HepG2 (cell line): ENCODE results near the gene PRKACB. TPM values are rescaled to one million over a fixed set of nuclear protein-coding genes. Genes with fewer than 3 reads are reported as not detected.

Source experiments
- ATAC-seq: fragments of 200-7000 bp; cut with Tn5 transposase; 3 replicates; pipeline ENCODE4 v1.9.1; 2020; ENCODE audit warnings: mild to moderate bottlenecking, moderate library complexity
- BruUV-seq: library from RNA; stranded (reverse); fragments of 400-500 nt; replicated peaks from 2 replicates; lab custom pipeline; 2021; lab: Mats Ljungman, UMichigan
- CTCF ChIA-PET: fragments of 300-600 bp; formaldehyde crosslinking; extraction: SDS; loops from one replicate; lab custom pipeline; 2021; ENCODE audit warnings: low total read pairs, inconsistent platforms, low intra/inter-chr PET ratio; lab: Yijun Ruan, JAX
- POLR2A ChIA-PET: fragments of 350-600 bp; sonication (Branson Sonifier 250); formaldehyde crosslinking; loops from one replicate; lab custom pipeline; 2020; ENCODE audit warnings: antibody characterized with exemption, inconsistent platforms; lab: Yijun Ruan, JAX
- DNase-seq: peaks from one replicate; pipeline ENCODE4 v3.0.0-alpha.2; 2015; ENCODE audit warnings: low spot score
- FAIRE-seq: peaks from 3 replicates; lab custom pipeline; 2011; peaks lifted over from hg19 to GRCh38; lab: Jason Lieb, UNC
- H2AFZ ChIP-seq: one replicate; pipeline ENCODE4 v1.6.1; 2011; ENCODE audit warnings: low read length, inconsistent platforms
- H3K27ac ChIP-seq: fragments of 300-600 bp; 3 replicates; pipeline ENCODE4 v1.8.0; 2011; ENCODE audit warnings: mixed run types, mild to moderate bottlenecking, mixed read lengths, low read length, inconsistent platforms; ENCODE audit not compliant: insufficient read depth; ENCODE audit errors: extremely low read length
- H3K27me3 ChIP-seq, 2 experiments: fragments of 200-600 bp in 1 of 2; 2 replicates in 1 of 2; 3 replicates in 1 of 2; pipeline versions ENCODE4 v1.6.0 to v1.8.0; 2011; ENCODE audit warnings: low read length in 2 of 2, mild to moderate bottlenecking in 2 of 2, moderate library complexity in 2 of 2, inconsistent platforms in 1 of 2; ENCODE audit not compliant: insufficient read depth in 2 of 2, control insufficient read depth in 1 of 2
- H3K36me3 ChIP-seq, 2 experiments: fragments of 200-600 bp in 1 of 2; replicated peaks in 1 of 2; 2 replicates in 1 of 2; 3 replicates in 1 of 2; pipeline versions ENCODE4 v1.5.1 to v1.8.0; 2011; ENCODE audit warnings: low read length in 2 of 2, inconsistent platforms in 1 of 2; ENCODE audit not compliant: insufficient read depth in 2 of 2, control insufficient read depth in 1 of 2
- H3K4me1 ChIP-seq: 2 replicates; pipeline ENCODE4 v1.5.1; 2012; ENCODE audit warnings: low read length, inconsistent platforms; ENCODE audit not compliant: insufficient read depth
- H3K4me2 ChIP-seq: 2 replicates; pipeline ENCODE4 v1.6.0; 2011; ENCODE audit warnings: low read depth, low read length, inconsistent platforms
- H3K4me3 ChIP-seq, 3 experiments: fragments of 200-600 bp in 1 of 3; sonication (generic), shearing (Covaris generic) in 1 of 3; replicated peaks in 1 of 3; 2 replicates each; pipeline ENCODE4 v1.5.1; 2011 to 2016; ENCODE audit warnings: low read length in 3 of 3, inconsistent platforms in 2 of 3, low read depth in 2 of 3, mild to moderate bottlenecking in 2 of 3, control low read depth in 1 of 3, mixed read lengths in 1 of 3; ENCODE audit not compliant: insufficient read depth in 1 of 3
- H3K79me2 ChIP-seq: one replicate; pipeline ENCODE4 v1.6.1; 2011; ENCODE audit warnings: low read length, inconsistent platforms; ENCODE audit not compliant: insufficient read depth
- H3K9ac ChIP-seq: 2 replicates; pipeline ENCODE4 v1.6.0; 2011; ENCODE audit warnings: mild to moderate bottlenecking, low read depth, low read length, inconsistent platforms; ENCODE audit not compliant: insufficient read depth
- H3K9me3 ChIP-seq: 2 replicates; pipeline ENCODE4 v1.5.1; 2012; ENCODE audit warnings: mild to moderate bottlenecking, low read length
- H4K20me1 ChIP-seq: 2 replicates; pipeline ENCODE4 v1.6.0; 2011; ENCODE audit warnings: inconsistent platforms, mild to moderate bottlenecking, low read length, moderate library complexity; ENCODE audit not compliant: insufficient read depth
- KAT2B ChIP-seq: fragments of 150-350 bp; IDR thresholded peaks from 2 replicates; pipeline ENCODE4 v1.6.1; 2014; ENCODE audit warnings: low read depth, low read length, borderline replicate concordance
- MAFF ChIP-seq: IDR thresholded peaks from 2 replicates; pipeline ENCODE4 v1.6.1; 2011; ENCODE audit warnings: low read depth, low read length, improper control_type of control experiment
- MAFK ChIP-seq, 2 experiments: IDR thresholded peaks in 1 of 2; conservative IDR thresholded peaks in 1 of 2; 2 replicates each; pipeline ENCODE4 v1.6.1; 2011; ENCODE audit warnings: improper control_type of control experiment in 2 of 2, low read length in 2 of 2
- MEF2D ChIP-seq: sonication (generic); formaldehyde crosslinking; IDR thresholded peaks from 2 replicates; pipeline ENCODE4 v1.5.1; 2020; ENCODE audit warnings: mild to moderate bottlenecking, missing genetic modification reagents
- NONO ChIP-seq, 2 experiments: fragments of 450-650 bp in 1 of 2; sonication (generic) in 1 of 2; formaldehyde crosslinking in 1 of 2; IDR thresholded peaks in 1 of 2; conservative IDR thresholded peaks in 1 of 2; 2 replicates each; pipeline versions ENCODE4 v1.6.1 to v1.8.0; 2017 to 2022; ENCODE audit warnings: mild to moderate bottlenecking in 1 of 2, missing genetic modification reagents in 1 of 2, moderate library complexity in 1 of 2
- PHF21A ChIP-seq: sonication (generic); formaldehyde crosslinking; IDR thresholded peaks from 2 replicates; pipeline ENCODE4 v1.5.0; 2020; ENCODE audit warnings: mild to moderate bottlenecking, missing genetic modification reagents
- SIX1 ChIP-seq: sonication (generic); formaldehyde crosslinking; IDR thresholded peaks from 2 replicates; pipeline ENCODE4 v1.4.0; 2020; ENCODE audit warnings: missing genetic modification reagents, borderline replicate concordance
- SP4 ChIP-seq: sonication (generic); formaldehyde crosslinking; IDR thresholded peaks from 2 replicates; pipeline ENCODE4 v1.8.1; 2023; ENCODE audit warnings: mild to moderate bottlenecking, missing genetic modification reagents
- ZFP36 ChIP-seq: fragments of 150-350 bp; IDR thresholded peaks from 2 replicates; pipeline ENCODE4 v1.6.1; 2018; ENCODE audit warnings: borderline replicate concordance, low read length, low read depth; ENCODE audit not compliant: partially characterized antibody
- ZNF44 ChIP-seq: sonication (generic); formaldehyde crosslinking; IDR thresholded peaks from 2 replicates; pipeline ENCODE4 v1.5.1; 2020; ENCODE audit warnings: mild to moderate bottlenecking, missing genetic modification reagents
- ZNF546 ChIP-seq: sonication (generic); formaldehyde crosslinking; conservative IDR thresholded peaks from 2 replicates; pipeline ENCODE4 v1.8.1; 2023; ENCODE audit warnings: mild to moderate bottlenecking, missing genetic modification reagents
- ZNF703 ChIP-seq: sonication (generic); formaldehyde crosslinking; IDR thresholded peaks from 2 replicates; pipeline ENCODE4 v1.5.1; 2020; ENCODE audit warnings: missing genetic modification reagents, mild to moderate bottlenecking, moderate library complexity, borderline replicate concordance
- ZSCAN22 ChIP-seq: sonication (generic); formaldehyde crosslinking; IDR thresholded peaks from 2 replicates; pipeline ENCODE4 v1.4.0; 2020; ENCODE audit warnings: mild to moderate bottlenecking, missing genetic modification reagents
- WGBS: methylation state at CpG from one replicate; pipeline ENCODE4 v1.1.6; 2017; ENCODE audit warnings: low lambda C conversion rate; 5-methylcytosine and 5-hydroxymethylcytosine counted together
- in situ Hi-C: cut with HindIII; loops from 2 replicates; pipeline ENCODE4 v1.10.0; 2017; ENCODE audit warnings: low pct_unique_long_range_greater_than_20kb; ENCODE audit not compliant: extremely low pct_ligation_motif_present
- intact Hi-C: fragments of 100-400 bp; cut with micrococcal nuclease; formaldehyde crosslinking; loops from one replicate; pipeline ENCODE4 v1.10.0; 2022; ENCODE audit not compliant: unreplicated experiment
- polyA plus RNA-seq, 8 experiments: library from polyadenylated mRNA; depleted of rRNA in 3 of 8; stranded (reverse) in 7 of 8; unstranded in 1 of 8; fragments of >200 nt; fragmentation: Illumina TruSeq in 4 of 8; extraction: Trizol in 4 of 8; gene quantifications; 2 replicates each; pipeline versions ENCODE4 v1.2.1 to v1.2.3, GENCODE V29; 2011 to 2016; ENCODE audit warnings: low read depth in 4 of 8, missing spikeins in 1 of 8, mixed read lengths in 1 of 8; ENCODE audit not compliant: insufficient read depth in 1 of 8
- total RNA-seq, 5 experiments: library from RNA; depleted of rRNA; stranded (reverse); fragments of >200 nt; fragmentation: Illumina TruSeq; extraction: Trizol; gene quantifications; 2 replicates each; pipeline ENCODE4 v1.2.3, GENCODE V29; 2016; ENCODE audit warnings: low read depth in 1 of 5
- TF ChIP-seq, protein P1 (sequence below): sonication (generic); formaldehyde crosslinking; IDR thresholded peaks from 2 replicates; pipeline ENCODE4 v1.5.1; 2020; ENCODE audit warnings: missing genetic modification reagents, mild to moderate bottlenecking, borderline replicate concordance
- TF ChIP-seq, protein P2 (sequence below): sonication (generic); formaldehyde crosslinking; IDR thresholded peaks from 2 replicates; pipeline ENCODE4 v1.8.1; 2023; ENCODE audit warnings: missing genetic modification reagents, mild to moderate bottlenecking, borderline replicate concordance
- TF ChIP-seq, protein P3 (sequence below): sonication (generic); formaldehyde crosslinking; IDR thresholded peaks from 2 replicates; pipeline ENCODE4 v1.4.0; 2020; ENCODE audit warnings: missing genetic modification reagents, low read depth, mild to moderate bottlenecking, borderline replicate concordance

The PRKACB gene
- total and polyA plus RNA-seq, 2 of the 13 experiments (the other 11 are each of a cell fraction or from before 2014, with no cell fraction given): 3.5 to 5.8 TPM

DNA sequence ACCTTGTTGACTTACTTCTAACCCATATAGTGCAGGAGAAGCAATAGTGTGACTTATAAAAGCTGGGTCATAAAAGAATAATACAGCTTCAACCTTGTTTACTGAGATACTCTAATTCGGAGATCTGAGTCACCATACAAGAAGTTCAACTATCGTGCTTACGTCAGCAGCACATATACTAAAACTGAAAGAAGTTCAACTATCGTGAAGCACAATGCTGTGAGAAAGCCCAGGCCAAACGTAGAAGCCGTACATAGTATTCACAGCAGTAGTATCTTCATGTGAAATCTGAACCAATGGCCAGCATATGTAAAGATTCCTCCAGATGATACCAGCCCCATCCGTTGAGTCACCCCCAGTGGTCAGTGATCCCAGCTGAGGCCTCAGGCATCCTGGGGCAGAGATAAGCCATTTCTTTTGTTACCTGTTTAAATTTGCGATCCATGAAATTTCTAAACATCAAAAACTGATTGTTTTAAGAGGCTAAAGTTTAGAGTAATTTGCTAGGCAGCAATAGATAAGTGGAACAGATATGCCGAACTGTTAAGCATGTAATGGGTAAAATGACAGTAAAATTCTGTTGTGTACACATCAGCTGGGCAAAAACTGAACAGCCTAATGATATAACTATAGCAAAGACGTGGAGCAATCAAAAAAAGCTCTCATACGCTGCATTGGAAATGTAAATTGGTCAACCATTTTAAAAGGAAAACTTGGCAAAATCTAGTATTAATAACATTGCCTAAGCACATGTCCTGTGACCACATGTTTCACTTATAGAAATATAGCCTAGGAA is 103.6 kb downstream of the PRKACB start:
- Histone ChIP-seq H3K9me3 (no peaks in the 10 kb centered on the region; the same call in 1 of the 2 replicates), H3K4me2 (peak overlapping the region; percentile 13; the same call in 1 of the 2 replicates), H2AFZ (no peak overlapping the region), H3K4me1 (0 out of 2 replicates have a peak, but pooled peaks cover 18% of the 10 kb centered on the region), H4K20me1 (no peaks in the 10 kb centered on the region), H3K4me3 (no peak overlapping the region), H3K27ac (no peak overlapping the region), H3K9ac (no peak overlapping the region), H3K36me3 (no peaks in the 10 kb centered on the region), H3K79me2 (no peaks in the 10 kb centered on the region), H3K27me3 (no peaks in the 10 kb centered on the region)
- FAIRE-seq (no peak), ATAC-seq (peak; percentile 58), DNase-seq (no peak)
- TF ChIP-seq PHF21A (CRISPR knock-in tag) (no peak), MAFF (peak; percentile 37; the same call in 1 of the 2 replicates), ZFP36 (no peak), ZNF546 (no peak), SIX1 (CRISPR knock-in tag) (no peak), ZNF44 (CRISPR knock-in tag) (no peak), KAT2B (no peak), ZNF703 (CRISPR knock-in tag) (no peak), NONO (IDR thresholded peaks at IDR 0.05) (no peak), NONO (CRISPR knock-in tag; conservative IDR thresholded peaks at IDR 0.05) (no peak), MAFK (conservative IDR thresholded peaks at IDR 0.05 in 1 of 2, IDR thresholded peaks at IDR 0.05 in 1 of 2; ENCODE audit: low read length in 2 of 2) (peak in 1 of 2 experiments; percentile 46; a peak in 2 of 4 replicates), MEF2D (no peak), ZSCAN22 (CRISPR knock-in tag) (no peak), SP4 (CRISPR knock-in tag) (no peak)
- TF ChIP-seq, protein P1, sequence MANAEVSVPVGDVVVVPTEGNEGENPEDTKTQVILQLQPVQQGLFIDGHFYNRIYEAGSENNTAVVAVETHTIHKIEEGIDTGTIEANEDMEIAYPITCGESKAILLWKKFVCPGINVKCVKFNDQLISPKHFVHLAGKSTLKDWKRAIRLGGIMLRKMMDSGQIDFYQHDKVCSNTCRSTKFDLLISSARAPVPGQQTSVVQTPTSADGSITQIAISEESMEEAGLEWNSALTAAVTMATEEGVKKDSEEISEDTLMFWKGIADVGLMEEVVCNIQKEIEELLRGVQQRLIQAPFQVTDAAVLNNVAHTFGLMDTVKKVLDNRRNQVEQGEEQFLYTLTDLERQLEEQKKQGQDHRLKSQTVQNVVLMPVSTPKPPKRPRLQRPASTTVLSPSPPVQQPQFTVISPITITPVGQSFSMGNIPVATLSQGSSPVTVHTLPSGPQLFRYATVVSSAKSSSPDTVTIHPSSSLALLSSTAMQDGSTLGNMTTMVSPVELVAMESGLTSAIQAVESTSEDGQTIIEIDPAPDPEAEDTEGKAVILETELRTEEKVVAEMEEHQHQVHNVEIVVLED (CRISPR knock-in tag): no peak
- TF ChIP-seq, protein P2, sequence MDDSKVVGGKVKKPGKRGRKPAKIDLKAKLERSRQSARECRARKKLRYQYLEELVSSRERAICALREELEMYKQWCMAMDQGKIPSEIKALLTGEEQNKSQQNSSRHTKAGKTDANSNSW: no peak
- TF ChIP-seq, protein P3, sequence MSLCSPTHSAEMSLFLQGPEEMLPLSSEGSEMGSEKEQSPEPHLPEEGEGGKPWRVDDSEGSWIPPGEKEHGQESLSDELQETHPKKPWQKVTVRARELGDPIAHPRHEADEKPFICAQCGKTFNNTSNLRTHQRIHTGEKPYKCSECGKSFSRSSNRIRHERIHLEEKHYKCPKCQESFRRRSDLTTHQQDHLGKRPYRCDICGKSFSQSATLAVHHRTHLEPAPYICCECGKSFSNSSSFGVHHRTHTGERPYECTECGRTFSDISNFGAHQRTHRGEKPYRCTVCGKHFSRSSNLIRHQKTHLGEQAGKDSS: no peak
- 28% methylated on average over 11 of the region's 11 CpGs for WGBS
- in situ Hi-C loops (no loop called here), intact Hi-C loops (no loop called here)
- POLR2A ChIA-PET: no interaction called here
- CTCF ChIA-PET: no interaction called here
- BruUV-seq: no TSS peak
